Stimulated activated CD4-positive, alpha-beta T cell treated with anti-CD3 and anti-CD28 coated beads, Interleukin-4, amount 100 ng/mL, for 4 hours (primary cell): ENCODE results near the gene SPACA7.

Source experiments
- DNase-seq, 2 experiments: peaks; one replicate each; pipeline ENCODE4 v3.0.0-alpha.2; 2020

Gene SPACA7

DNA sequence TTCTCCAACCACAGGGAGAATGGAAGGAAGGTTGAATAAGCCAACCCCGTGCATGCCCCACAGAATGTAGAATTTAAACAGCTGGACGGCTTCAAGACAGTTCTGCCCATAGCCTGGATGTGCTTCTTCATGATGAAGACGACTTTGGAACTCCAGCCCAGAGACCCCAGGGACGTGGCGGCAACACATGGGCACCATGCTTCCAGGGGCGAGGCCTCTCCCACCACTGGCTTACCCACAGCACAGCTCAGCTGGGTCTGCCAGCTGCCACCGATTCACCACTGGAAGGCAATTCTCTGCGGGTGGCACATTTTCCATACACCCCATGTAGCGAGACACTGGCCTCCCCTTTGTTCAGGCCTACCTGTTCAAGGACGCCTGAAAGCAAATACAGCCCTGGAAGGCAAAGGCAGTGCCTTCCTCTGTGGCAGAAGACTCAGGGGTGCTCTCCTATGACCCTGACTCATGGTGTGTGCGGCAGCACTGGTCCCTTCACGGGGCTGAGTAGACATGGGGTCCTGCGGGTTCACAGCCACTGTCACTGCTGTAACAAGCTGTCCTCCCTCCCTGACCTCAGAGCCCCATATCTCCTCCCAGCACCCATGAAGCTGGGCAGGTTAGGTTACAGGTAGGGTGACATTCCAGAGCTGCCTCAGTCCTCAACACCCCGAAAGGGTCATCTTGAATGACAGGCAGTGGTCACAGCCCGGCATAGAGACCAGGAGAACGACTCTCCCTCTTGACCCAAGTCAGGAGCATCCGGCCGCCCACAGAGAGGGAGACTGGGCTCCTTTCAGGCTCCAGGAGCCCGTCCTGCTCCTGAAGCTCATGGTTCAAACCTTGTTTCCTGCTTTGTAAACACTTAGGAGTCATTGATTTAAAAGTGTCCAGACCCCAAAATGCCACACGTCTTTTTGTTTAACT is 72.7 kb downstream of the SPACA7 start:
- DNase-seq: no peak

DNA sequence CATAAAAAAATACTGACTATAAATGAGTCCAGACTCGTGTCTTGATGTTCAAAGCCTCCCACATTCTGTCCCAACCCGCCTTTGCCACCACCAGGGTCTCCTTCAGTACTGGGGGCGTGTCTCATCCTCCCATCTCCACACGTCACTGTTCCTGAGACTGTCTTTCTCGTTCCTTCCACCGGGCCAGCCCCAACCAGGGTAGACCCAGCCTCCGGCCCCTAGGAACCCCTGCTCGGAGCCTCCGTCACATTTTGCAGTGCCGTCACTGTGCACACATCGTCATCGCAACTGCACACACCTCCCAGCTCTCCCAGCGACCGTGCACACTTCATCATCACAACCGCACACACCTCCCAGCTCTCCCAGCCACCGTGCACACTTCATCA is 73.4 kb downstream of the SPACA7 start:
- no peak for DNase-seq

DNA sequence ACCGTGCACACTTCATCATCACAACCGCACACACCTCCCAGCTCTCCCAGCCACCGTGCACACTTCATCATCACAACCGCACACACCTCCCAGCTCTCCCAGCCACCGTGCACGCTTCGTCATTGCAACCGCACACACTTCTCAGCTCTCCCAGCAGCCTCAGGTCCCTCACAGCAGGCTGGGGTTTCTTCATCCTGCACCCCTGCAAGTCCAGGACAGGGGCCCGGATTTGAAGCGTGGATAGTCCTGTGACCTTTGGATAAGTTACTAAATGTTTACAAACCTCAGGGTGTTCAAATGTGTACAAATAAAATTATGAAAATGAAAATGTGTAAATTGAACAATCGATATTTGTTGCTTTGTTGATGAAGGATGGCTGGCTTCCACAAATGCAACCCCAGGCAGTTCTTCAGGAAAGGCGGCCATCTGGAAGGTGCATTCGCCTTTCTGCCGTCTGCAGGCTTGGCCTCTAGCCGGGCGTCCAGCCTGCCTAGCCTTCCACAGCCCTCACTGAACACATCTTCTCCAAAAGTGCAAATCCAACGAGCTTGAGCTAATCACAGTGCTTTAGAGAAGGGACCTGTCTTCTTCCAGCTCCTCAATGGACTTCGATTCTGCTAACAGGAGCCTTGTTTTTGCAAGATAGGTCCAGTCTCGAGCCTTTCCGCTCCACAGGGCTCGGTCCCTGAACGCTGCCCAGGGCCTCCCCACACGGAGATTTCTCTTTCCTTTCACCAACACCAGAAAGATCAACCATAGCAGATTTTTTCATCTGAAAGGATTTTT is 74.2 kb downstream of the SPACA7 start:
- no peak for DNase-seq

DNA sequence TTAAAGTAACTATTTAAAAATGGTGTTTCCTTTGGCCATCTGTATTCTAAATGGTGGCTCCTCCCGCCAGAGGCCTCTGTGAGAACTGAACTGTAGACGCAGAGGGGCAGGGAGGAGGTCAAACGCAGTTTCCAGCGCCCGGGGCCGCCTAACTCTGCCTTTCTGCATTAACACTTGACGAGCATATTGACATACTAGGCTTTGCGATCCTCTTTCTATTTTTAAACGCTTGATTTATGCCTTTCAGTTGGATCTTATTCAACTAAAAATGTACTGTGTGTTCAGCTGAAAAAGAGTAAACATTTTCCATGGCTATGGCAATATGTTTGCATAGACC is 74.7 kb downstream of the SPACA7 start:
- no peak for DNase-seq

DNA sequence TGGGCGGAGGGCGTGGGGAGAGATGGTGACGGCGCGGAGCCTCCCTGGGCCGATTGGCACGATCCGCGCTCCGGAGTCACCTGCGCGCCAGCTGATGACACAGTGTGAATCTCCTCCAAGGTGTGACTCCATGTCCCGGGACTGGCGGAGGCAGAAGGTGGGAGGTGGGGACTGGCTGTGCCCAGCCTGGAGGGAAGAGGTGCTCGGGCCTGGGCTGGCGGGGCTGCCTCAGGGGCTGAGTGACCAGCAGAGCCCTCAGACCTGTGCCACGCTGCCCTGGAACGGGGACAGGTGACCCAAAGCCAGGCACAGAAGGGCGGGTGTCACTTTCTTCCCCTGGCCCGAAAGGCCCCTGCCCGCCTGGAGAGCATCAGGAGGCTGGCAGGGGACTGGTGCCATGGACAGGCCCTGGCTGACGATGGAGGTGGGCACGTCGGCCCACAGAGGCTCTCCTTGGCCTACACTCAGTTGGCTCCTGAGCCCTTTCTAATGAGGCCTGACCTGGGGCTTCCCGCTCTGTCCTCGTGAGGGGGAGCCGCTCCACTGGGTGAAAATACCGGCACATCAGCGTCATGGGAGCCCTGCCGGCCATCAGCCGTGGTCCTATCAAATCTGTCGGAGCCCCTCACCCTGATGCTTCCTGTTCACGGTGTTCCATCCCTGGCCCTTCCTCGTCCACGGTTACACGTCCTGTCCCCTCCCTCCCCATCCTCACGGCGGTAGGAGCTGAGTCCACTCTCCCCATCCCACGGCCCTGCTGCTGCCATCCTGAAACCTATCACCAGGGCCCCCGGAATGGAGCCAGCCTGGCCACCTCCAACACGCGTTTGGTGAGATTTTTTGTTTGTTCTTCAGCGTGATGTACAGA is 75.6 kb downstream of the SPACA7 start:
- DNase-seq: no peak

- DNase-seq: no peak
These were observed 76.4 kb downstream of the SPACA7 start for GRCh38 chr13:112452380-112453206.

DNA sequence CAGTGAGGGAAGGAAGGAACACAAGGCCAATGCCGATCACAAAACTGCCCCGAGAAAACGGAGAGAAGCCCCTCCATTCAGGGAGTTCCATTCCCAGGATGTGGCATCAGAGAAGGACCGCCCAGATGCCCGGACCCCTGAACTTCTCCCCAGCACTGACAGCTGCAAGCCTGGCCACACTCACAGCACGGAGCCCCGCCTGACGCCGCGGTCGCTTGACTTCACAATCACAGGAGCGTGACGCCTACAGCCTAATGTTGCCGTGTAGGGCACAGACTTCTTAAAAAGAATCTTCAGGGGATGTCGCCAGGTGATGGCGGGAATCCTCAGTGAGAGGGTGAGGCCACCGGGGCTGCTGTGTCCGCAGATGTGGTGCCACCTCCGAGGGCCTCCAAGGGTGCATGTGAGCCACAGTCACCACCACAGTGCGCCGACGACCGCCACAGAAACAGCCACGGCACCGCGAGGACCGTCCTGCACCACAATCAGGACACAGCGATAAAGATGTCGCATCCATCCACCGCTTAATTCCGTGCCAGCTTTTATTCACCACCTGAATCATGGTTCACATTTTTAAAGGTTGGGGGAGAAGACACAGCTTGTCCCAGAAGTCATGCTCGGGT is 77.2 kb downstream of the SPACA7 start:
- DNase-seq: no peak

- no peak for DNase-seq
These were observed 77.9 kb downstream of the SPACA7 start for GRCh38 chr13:112453874-112454647.

DNA sequence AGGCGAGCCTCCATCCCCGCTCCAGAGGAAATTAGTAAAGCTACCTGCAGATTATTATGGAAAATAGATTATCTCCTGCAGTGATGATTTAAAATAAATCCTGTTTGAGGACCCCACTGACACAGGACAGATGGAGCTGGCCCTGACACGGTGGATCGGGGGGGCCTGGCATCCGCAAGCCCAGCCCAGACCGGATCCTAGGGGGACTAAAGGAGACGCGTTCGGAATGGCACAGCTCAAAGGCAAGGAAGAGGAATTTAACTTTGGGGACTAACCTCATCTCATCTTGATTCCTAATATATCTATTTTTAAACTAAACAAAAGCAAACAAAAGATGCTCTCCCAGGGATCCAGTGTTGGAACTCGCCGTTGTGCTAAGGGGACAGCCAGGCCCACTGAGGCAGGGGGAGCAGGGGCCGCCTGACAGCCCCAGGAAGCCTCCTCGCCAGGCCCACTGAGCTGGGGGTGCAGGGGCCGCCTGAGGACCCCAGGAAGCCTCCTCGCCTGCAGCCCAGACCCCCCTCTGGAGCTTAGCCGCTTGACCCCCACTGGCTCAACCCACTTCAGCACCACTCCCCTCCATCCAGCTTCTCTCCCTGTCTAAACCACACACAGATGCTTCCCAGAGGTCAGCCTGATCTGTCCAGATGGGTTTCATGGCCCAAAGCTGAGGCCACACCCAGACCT is 78.6 kb downstream of the SPACA7 start:
- DNase-seq: no peak

DNA sequence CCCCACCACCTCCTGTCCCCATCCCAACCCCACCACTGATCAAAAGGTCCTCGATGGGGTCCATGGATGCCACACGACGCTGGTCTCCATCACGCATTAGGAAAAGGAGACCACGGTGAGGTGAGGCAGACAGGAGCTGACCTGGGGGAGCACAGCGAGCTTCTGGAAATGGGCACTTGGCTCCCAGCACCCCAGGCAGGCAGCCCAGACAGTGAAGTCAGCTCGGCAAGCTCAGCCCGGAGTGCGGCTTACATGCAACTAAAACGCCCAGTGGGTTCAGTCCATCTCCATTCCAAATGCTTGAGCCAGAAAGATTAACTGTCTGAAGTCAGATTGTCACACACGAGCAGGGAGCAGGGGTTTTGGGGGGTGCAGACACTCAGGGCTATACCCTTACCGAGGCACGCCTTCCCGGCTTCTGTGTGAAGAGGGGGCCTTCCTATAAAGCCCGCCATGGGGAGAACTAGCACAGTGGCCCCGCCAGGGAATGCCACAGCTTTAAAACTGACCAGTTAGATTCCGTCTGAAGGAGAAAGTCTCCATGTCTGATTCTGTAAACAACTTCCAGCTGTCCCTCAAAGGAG is 79.4 kb downstream of the SPACA7 start:
- DNase-seq: no peak

DNA sequence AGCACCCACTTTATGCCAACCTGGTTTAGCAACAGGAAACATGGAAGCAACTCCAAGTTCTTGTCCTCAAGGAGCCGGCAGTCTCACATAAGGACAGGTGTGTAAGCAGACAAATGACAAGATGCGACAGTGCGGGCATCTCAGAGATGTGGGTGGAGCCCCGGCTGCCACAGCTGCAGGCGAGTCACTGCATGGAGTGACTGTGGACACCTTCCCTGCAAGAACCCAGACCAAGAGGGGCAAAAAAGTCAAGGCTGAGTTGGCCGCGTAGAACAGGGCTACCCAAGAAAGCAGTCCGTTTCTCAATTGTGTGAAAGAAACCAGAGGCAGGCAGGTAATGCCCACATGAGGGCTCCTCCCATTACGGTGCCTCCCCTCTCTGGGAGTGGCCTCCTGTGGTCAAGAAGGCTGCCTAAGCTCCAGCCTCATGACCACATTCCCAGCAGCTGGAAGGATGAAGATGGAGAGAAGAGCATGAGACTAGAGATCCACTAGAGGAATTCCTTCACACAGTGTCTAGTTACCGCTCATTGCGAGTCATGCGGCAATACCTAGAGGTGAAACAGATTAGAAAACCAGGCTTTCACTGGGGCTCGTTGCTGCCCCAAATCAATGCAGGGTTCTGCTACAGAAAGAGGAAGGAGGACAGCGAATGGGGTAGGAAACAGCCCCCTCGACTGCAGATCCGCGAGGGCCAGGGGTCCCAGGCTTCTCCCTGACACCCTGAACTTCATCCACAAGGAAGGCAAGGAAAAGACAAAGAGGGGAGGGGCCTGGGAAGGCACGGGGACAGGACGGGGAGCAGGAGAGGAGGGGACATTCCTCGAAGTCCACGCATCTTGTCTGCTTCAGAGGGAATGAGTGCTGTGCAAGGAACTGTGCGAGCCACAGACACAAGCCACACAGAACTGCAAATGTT is 80.2 kb downstream of the SPACA7 start:
- DNase-seq: no peak

GRCh38 chr13:112457081-112457480 is 80.9 kb downstream of the SPACA7 start:
- DNase-seq: no peak

DNA sequence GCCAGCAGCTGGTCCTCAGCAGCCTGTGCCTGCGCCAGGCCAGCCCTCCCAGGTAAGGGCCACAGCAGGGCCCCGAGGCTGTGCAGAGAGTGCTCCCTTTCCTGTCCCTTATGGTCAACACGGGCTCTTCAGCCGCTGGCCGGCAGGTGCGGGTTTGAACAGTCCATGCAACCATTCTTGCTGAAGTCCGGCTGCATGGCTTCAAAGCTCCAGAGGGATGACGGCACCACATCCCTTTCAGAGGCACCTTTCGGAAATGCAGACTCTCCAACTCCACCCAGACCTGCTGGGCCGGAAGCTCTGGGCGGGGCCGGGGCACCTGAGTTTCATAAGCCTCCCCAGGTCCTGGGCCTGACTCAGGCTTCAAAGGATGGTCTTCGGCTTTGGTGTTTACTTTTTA is 81.3 kb downstream of the SPACA7 start:
- no peak for DNase-seq

DNA sequence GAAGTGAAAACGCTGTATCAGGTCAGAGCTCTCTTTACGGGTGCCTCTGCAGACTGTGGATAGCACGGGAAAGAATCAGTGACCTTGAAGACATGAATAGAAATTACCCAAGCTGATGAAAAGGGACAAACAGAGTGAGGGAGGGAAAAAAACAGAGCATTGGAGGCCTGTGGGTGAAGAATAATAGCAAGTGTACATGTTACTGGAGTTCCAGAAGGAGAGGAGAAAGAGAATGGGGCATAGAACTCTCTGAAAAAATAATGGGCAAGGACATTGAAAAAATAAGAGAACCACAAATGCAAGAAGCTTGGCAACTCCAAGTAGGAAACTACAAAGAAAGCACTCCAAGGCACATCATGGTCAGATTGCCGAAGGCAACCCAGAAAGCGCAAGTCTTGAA is 86.3 kb downstream of the SPACA7 start:
- DNase-seq: no peak

GRCh38 chr13:112464720-112465119 is 88.6 kb downstream of the SPACA7 start:
- no peak for DNase-seq

DNA sequence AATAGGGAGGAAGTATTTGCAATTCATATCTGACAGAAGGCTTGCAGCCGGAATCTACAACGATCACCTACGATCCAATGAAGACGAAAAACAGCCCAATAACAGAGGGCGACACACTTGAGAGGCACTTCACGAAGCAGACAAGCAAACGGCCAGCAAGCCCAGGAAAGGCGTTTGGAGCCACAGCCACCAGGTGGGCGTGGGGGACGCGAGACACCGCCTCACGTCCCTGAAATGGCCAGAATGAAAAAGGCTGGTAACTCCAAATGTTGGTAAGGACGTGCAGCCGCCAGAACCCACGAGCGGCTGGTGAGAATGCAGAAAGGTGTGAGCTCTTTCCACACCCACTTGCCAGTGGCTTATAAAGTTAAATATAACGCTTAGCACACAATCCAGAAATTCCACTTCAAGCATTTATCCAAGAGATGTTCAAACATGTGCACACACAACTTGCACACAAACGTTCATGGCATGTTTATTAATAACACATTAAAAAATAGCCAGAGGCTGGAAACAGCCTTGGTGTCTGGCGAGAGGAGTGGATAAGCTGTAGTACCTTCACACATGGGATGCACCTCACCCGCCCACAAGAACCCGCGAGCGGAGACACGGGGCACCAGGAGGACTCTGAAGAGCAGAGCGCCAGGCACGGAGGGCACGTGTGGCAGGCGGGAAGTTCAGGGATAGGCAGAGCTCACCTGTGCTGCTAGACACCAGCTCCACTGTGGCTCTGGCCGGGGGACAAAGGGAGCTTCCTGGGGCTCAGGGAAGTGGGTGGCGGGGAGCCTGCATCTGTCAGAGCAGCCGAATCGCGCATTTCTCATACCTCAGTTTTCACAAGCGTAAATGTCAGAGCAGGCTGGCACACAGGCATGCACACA is 89.3 kb downstream of the SPACA7 start:
- no peak for DNase-seq

GRCh38 chr13:112466132-112467058 is 90.2 kb downstream of the SPACA7 start:
- no peak for DNase-seq
